Fibroblast of skin of scalp (primary cell): ENCODE measurements around the gene CLEC14A.
A peak's percentile ranks its signal among the peaks of the same experiment; 100 is the strongest.

ENCODE experiments used
- DNase-seq: peaks from one replicate; pipeline ENCODE4 v3.0.0-alpha.2; 2013

The CLEC14A gene

DNA sequence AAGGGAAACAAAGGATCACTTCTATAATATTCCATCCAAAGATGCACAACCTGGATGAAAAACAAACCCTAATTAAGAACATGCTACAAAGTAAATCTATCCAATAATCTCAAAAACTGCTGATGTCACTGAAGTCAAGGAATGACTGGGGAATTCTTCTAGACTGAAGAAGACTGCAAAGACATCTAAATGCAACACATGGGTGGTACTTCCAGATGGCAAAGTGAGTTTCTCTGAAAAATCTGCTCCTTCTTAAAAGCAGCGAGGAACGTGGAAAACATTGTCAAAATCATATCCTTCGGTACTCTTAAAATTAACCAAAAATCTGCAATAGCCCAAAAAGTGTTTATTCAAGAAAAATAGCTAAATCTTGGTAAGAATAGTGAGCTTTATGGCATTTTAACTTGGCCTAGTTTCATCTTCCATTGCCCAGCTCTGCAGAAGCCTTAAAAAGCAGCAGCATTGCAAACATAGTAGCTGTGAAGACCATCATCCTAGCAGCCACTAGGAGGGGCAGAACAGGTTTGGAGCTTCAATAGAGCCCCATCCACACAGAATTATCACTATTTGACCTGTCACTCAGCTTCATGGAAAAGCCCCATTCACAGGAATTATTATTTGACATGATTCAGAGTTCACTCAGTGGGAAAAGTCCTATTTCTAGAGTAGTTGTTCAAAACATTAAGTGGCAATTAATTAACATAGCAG, 7.4 kb downstream of the CLEC14A start:
- peak; percentile 8 for DNase-seq

DNA sequence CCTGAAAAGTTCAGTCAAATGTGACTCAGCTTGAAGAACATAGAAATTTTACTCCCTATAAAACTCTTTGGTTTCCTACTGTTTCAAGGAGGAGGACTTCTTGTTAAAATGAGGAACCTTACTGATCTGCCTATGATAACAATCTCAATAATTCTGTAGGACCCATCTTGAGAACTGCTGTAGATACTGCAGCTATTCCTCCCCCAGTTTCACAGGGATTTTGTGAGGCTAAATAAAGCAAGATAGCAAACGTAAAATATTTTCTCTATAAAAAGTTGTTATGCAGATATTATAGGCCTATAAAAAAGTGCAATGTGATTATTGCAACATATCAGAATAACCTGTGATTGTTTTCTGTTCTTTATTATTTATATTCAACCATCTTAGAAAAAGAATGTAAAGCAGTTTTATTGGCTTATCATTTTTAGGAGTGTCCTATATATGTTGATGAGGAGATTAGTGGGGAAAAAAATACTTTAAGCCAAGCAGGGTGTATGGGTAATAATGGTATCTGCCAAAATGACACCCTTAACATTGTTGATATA, 12.1 kb downstream of the CLEC14A start:
- DNase-seq = no peak

GRCh38 chr14:38238878-38239277, 17.0 kb downstream of the CLEC14A start:
- DNase-seq = peak; percentile 8

- DNase-seq = peak; percentile 47
Observed at GRCh38 chr14:38238332-38238731, 17.6 kb downstream of the CLEC14A start.

- no peak for DNase-seq
Observed at GRCh38 chr14:38233218-38233617, 22.7 kb downstream of the CLEC14A start.

DNA sequence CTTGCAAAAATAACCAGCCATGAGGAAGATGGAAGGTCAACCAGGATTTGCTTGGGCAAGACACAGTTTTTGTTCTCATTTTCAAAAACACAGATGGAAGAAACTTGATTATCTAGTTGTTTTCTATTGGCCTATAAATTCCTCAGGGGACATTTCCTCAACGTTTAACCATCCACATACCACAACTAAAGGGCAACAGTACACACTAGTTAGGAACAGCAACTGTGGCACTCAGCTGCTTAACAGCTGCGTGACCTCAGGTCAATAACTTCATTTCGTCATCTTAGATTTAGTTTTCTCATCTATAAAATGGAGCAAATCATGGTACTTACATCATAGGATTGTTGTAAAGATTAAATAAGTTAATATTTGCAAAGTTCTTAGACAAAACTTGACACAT, 29.5 kb downstream of the CLEC14A start:
- DNase-seq = no peak

DNA sequence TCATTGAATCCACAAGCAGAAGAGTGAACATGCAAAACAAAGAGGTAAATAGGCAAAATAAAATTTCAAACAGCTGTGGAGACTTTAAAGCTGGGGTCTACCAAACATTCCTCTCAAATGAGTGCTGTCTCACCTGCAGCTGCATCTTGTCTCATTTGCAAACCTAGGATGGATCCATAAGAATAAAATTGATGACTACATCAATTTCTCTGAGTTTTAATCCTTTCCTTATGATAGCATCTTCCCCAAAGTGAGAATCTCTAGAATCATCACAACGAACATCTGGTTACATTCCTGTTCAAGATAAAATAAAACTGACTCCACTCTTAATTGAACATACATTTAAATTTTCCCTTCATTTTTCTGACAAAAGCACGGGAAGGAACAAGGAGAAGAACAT, 29.9 kb downstream of the CLEC14A start:
- no peak for DNase-seq

DNA sequence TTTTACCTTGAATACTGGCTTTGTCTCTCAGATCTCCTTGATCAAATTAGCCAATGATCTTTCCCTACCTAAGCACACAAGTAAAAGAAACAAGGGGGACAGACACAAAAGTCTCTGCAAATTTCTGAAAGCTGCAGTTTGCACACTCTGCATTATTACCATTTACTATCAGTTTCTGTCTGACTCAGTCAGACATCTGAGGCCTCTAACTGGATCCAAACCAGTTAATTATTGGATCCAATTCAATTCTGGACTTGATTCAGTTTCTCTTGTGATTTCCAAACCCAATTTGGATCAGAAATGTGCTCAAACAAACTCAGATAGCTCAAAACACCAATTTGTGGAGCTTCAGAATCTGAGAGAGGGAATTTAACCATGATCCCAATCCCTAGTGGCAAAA, 31.6 kb downstream of the CLEC14A start:
- DNase-seq = no peak

- no peak for DNase-seq
Observed at GRCh38 chr14:38221077-38221476, 34.8 kb downstream of the CLEC14A start.

GRCh38 chr14:38217553-38217952, 38.3 kb downstream of the CLEC14A start:
- DNase-seq = no peak

DNA sequence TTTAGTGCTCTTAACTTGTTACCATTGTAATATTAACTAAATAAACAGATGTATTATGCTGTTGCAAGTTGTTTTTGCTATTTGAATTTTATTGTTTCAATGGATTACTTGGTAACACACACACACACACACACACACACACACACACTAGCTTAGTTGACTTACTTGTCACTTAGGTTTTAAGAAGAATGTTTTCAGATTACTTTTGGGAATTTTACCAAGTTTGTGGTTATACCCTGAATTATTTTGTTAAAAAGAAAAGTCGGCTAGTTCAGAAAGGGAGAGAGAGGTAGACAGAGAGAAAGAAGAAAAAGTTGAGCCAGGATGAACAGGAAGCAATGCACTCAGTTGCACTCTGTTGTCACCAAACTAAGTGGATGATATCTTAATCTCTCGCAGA, 42.9 kb downstream of the CLEC14A start:
- peak; percentile 36 for DNase-seq

GRCh38 chr14:38212111-38212510, 43.8 kb downstream of the CLEC14A start:
- no peak for DNase-seq

DNA sequence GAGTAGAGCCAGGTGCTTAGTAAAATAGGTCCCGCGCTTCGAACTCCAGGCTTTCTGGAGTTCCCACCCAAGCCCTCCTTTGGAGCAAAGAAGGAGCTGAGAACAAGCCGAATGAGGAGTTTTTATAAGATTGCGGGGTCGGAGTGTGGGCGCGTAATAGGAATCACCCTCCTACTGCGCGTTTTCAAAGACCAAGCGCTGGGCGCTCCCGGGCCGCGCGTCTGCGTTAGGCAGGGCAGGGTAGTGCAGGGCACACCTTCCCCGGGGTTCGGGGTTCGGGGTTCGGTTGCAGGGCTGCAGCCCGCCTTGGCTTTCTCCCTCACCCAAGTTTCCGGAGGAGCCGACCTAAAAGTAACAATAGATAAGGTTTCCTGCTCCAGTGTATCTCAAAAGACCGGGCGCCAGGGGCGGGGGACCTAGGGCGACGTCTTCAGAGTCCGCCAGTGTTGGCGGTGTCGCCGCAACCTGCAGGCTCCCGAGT, 44.6 kb downstream of the CLEC14A start:
- no peak for DNase-seq

- peak; percentile 53 for DNase-seq
Observed at GRCh38 chr14:38210587-38211216, 45.2 kb downstream of the CLEC14A start.

- DNase-seq = peak; percentile 40
Observed at GRCh38 chr14:38209572-38210557, 46.0 kb downstream of the CLEC14A start.

DNA sequence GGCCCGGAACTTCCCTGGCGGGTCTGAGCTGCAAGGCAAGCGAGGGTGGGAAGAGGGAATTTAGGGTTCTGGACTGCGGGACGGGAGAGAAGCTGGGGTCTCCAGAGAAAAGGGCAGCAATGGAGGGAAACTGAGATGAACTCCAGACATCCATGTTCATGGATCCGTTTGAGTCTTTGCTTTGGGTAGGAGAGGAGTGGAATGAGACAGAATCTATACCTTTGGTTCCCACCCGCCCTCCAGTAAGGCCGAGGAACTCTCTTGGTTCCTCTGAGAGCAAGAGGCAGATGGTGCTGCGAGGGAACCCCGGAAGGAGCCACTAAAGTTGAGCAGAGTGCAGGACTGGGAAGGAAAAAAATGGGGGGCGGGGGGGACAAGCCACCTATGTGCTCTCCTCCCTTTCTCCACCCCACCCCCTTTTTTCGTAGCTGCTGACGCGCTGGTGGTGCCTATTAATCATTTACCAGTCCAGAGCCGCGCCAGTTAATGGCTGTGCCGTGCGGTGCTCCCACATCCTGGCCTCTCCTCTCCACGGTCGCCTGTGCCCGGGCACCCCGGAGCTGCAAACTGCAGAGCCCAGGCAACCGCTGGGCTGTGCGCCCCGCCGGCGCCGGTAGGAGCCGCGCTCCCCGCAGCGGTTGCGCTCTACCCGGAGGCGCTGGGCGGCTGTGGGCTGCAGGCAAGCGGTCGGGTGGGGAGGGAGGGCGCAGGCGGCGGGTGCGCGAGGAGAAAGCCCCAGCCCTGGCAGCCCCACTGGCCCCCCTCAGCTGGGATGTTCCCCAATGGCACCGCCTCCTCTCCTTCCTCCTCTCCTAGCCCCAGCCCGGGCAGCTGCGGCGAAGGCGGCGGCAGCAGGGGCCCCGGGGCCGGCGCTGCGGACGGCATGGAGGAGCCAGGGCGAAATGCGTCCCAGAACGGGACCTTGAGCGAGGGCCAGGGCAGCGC, 47.0 kb downstream of the CLEC14A start:
- peak; percentile 71 for DNase-seq

GRCh38 chr14:38207736-38208617, 47.9 kb downstream of the CLEC14A start, which contains the start of gene SSTR1:
SSTR1 (plus strand) TSS chr14:38207904; CDS start chr14:38209390, 1,486 bp downstream.
- DNase-seq = no peak

- no peak for DNase-seq
Observed at GRCh38 chr14:38207377-38207735, 48.5 kb downstream of the CLEC14A start.

DNA sequence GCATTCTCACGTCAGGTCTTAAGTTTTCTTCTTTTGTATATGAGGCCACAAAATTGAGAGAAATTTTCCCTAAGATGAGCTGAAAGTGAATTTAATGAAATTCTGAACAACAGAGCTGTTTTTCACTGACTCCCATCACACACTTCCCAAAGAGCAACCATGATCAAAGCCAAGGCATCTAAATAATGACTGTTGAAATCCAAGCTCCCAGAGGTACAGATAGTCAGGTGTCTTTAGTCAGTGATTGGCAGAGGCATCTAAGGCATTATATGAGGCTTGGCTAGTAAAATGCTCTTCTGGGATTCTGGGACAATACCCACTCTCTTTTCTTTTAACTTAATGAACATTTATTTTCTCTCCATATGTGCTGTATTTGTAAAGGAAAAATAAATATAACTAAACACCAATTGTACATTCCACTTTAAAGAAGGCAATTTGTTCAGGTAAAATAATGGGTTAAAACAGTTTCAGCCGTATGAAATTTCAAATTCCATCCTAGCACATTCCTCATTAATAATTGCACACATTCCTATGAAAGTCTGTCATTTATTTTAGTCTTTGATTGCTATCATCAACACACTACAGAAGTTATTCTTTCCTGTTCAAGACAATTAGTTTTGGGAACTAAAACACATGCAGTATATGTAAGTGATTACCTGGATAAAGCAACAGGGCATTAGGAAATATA, 49.1 kb downstream of the CLEC14A start:
- DNase-seq = no peak
